GM23338 (cell line): ENCODE results near the gene KCNAB1.

Experiments
- CTCF ChIP-seq, 2 experiments: fragments of 200-600 bp in 1 of 2; sonication (generic) in 1 of 2; conservative IDR thresholded peaks; 2 replicates each; pipeline versions ENCODE4 v1.5.1 to v1.6.1; 2016 to 2017; ENCODE audit warnings: antibody characterized with exemption in 2 of 2, low read depth in 2 of 2, mild to moderate bottlenecking in 2 of 2, moderate library complexity in 1 of 2
- EZH2 ChIP-seq: fragments of 200-600 bp; sonication (generic); IDR thresholded peaks from one replicate; pipeline ENCODE4 v1.8.0; 2017; ENCODE audit warnings: antibody characterized with exemption, mild to moderate bottlenecking, low read depth; ENCODE audit not compliant: unreplicated experiment
- EZH2phosphoT487 ChIP-seq: fragments of 200-600 bp; sonication (generic); IDR thresholded peaks from one replicate; pipeline ENCODE4 v1.8.1; 2018; ENCODE audit warnings: antibody characterized with exemption; ENCODE audit not compliant: unreplicated experiment
- POLR2AphosphoS5 ChIP-seq: IDR thresholded peaks from 2 replicates; pipeline ENCODE4 v1.6.1; 2016; ENCODE audit warnings: antibody characterized with exemption, low read depth
- REST ChIP-seq: IDR thresholded peaks from one replicate; pipeline ENCODE4 v1.6.1; 2018; ENCODE audit warnings: antibody characterized with exemption; ENCODE audit not compliant: unreplicated experiment
- ZNF114 ChIP-seq: fragments of 250-450 bp; sonication (Bioruptor Pico); IDR thresholded peaks from 2 replicates; pipeline ENCODE4 v1.5.0; 2020; ENCODE audit warnings: mild to moderate bottlenecking, moderate library complexity

GRCh38 chr3:156307704-156308103 is 187.3 kb downstream of the KCNAB1 start:
- TF ChIP-seq CTCF (conservative IDR thresholded peaks at IDR 0.05; ENCODE audit: low read depth in 2 of 2) (no peak), EZH2 (no peak), ZNF114 (no peak), REST (no peak), EZH2phosphoT487 (no peak), POLR2AphosphoS5 (no peak)
